Dendritic cell treated with granulocyte-macrophage colony-stimulating factor and Interleukin-4, amounts not matched to agents 40 ng/mL and 50 ng/mL, for 4 days (primary cell): ENCODE measurements around the gene UBTD2.
A peak's percentile ranks its signal among the peaks of the same experiment; 100 is the strongest.
"Not testable (repeated sequence)": the region's sequence is repeated elsewhere in the genome, so short reads cannot be mapped to it uniquely, and the experiment has no call there.

Experiments used
- H3K27ac Mint-ChIP-seq: one replicate; pipeline ENCODE4 v1.8.0; 2022; ENCODE audit warnings: mild to moderate bottlenecking, mixed read lengths
- H3K27me3 Mint-ChIP-seq: one replicate; pipeline ENCODE4 v1.8.0; 2022; ENCODE audit warnings: mild to moderate bottlenecking, mixed read lengths
- H3K36me3 Mint-ChIP-seq: one replicate; pipeline ENCODE4 v1.8.0; 2022; ENCODE audit warnings: low read depth, mixed read lengths
- H3K4me1 Mint-ChIP-seq: one replicate; pipeline ENCODE4 v1.8.0; 2022; ENCODE audit warnings: low read depth, mixed read lengths
- H3K4me3 Mint-ChIP-seq: one replicate; pipeline ENCODE4 v1.8.0; 2022; ENCODE audit warnings: mild to moderate bottlenecking, moderate library complexity, mixed read lengths
- H3K9me3 Mint-ChIP-seq: one replicate; pipeline ENCODE4 v1.8.0; 2022; ENCODE audit warnings: mixed read lengths
- intact Hi-C: fragments of 100-400 bp; cut with micrococcal nuclease; formaldehyde crosslinking; loops from one replicate; pipeline ENCODE4 v1.15.0; 2022

Gene UBTD2

DNA sequence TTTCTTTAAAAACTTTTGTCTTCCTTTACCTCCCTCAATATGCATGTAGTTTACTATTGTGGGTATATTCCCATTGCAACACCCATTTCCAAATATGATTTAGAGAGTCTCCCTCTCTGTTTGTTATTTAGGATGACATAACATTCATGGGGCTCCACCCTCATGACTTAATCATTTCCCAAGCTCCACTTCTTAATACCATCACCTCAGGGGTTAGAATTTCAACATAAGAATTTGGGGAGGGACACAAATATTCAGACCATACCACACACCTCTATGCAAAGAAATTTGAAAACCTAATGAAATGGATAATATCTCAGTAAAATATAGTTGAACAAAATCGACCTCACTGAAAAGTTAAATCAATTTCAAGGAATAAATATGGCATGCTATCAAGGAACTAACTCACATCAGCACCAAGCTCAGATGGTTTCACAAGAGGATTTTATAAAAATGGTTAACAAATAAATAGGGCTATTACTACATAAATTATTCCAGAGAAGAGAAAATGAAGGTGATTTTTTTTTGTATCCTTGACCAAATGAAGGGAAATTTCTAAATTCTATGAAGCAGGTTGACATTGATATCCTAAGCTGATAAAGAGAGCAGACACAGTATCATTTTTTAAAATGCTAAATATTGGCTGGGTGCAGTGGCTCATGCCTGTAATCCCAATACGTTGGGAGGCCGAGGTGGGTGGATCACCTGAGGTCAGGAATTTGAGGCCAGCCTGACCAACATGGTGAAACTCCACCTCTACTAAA, 20.2 kb upstream of the UBTD2 start:
- Mint-ChIP-seq H3K9me3 (no peaks in the 10 kb centered on the region), H3K27me3 (peaks cover 2% of the 10 kb centered on the region), H3K4me3 (no peak overlapping the region), H3K4me1 (no peaks in the 10 kb centered on the region), H3K36me3 (no peaks in the 10 kb centered on the region), H3K27ac (no peak overlapping the region)
- intact Hi-C loops, result no loop called here

DNA sequence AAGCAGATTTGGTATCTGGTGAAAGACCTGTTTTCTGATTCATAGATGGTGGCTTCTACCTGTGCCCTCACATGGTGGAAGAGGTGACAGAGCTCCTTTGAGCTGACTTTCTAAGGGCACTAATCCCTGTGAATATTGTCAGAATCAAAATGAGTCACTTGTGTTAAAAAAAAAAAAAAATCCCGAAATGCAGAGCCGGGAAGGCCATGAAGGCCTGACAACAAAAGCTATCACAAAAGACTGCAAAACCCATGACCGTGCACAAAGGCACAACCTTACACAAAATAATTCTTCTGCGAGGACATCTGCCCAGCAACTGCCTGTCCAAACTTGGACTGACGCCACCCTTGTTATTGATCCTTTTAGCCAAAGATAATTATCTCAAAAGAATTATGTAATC, 19.6 kb upstream of the UBTD2 start:
- H3K27me3 Mint-ChIP-seq, result peaks cover 2% of the 10 kb centered on the region
- H3K27ac Mint-ChIP-seq, result no peak overlapping the region
- intact Hi-C loops, result no loop called here
- H3K36me3 Mint-ChIP-seq, result no peaks in the 10 kb centered on the region
- H3K9me3 Mint-ChIP-seq, result no peaks in the 10 kb centered on the region
- H3K4me1 Mint-ChIP-seq, result no peaks in the 10 kb centered on the region
- H3K4me3 Mint-ChIP-seq, result no peak overlapping the region

DNA sequence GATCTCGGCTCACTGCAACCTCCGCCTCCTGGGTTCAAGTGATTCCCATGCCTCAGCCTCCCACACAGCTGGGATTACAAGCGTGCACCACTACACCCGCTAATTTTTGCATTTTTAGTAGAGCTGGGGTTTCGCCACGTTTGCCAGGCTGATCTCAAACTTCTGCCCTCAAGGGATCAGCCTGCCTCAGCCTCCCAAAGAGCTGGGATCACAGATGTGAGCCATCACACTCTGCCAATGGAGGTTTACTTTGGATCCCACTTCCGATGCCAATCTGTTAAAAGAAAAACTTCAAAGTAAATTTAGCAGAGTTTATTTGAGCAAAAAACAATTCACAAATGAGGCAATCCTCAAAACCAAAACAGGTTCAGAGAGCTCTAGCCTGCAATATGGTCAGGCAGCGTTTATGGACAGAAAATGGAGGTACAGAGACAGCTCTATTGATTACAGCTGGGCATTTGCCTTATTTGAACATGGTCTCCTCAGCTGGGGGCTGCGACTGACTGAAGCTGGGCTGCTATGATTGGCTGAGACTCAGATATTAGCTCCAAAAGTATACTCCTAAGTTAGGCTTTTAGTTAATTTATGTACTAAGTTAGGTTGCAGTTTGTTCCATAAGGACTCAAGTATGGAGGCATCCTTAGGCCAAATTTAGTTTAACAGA, 18.6 kb upstream of the UBTD2 start:
- intact Hi-C loops, result no loop called here
- no peak overlapping the region for H3K4me3 Mint-ChIP-seq
- no peaks in the 10 kb centered on the region for H3K36me3 Mint-ChIP-seq
- H3K27ac Mint-ChIP-seq, result no peak overlapping the region
- no peaks in the 10 kb centered on the region for H3K9me3 Mint-ChIP-seq
- H3K4me1 Mint-ChIP-seq, result no peaks in the 10 kb centered on the region
- peaks cover 2% of the 10 kb centered on the region for H3K27me3 Mint-ChIP-seq

DNA sequence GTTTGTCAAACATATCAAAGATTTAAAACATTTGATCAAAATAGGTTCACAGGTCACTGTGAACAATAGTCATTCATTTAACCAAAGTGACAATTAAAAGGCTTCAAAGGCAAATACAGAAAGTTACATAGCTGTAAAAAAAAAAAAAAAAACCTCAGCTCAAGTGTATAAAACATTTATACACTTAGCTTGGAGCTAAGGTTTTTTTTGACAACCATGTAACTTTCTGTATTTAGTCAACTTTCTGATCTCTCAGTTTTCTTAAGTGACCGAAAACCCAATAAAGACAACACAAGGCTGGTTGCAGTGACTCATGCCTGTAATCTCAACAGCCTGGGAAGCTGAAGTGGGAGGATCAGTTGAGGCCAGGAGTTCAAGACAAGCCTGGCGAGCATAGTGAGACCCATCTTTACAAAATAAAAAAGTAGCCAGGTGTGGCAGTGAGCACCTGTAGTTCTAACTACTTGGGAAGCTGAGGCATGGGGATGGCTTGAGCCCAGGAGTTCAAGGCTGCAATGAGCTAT, 16.4 kb upstream of the UBTD2 start:
- no peak overlapping the region for H3K4me3 Mint-ChIP-seq
- intact Hi-C loops, result no loop called here
- no peak overlapping the region for H3K27ac Mint-ChIP-seq
- no peaks in the 10 kb centered on the region for H3K9me3 Mint-ChIP-seq
- peaks cover 2% of the 10 kb centered on the region for H3K27me3 Mint-ChIP-seq
- no peaks in the 10 kb centered on the region for H3K36me3 Mint-ChIP-seq
- no peaks in the 10 kb centered on the region for H3K4me1 Mint-ChIP-seq

DNA sequence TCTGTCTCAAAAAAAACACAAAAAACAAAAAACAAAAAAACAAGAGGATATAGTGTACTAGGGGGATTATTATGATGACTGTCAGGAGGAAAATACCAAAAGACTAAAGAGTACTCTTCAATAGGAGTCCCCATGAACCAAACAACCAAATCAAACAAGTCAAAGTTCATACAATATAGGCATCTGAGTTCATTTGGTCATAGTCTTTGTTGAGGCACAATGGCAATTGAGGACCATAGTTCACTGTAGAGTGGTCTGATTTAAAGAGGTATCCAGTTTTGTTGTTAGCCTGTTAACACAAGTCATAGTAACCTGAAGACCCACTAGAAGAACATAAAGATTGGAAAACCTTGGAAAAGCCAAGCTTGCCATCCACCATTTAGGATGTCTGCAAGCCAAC, 11.3 kb upstream of the UBTD2 start:
- no peaks in the 10 kb centered on the region for H3K36me3 Mint-ChIP-seq
- intact Hi-C loops, result loop anchor here (5.0 kb wide), 1 partner anchor 388 kb away; no protein-coding TSS in a partner anchor
- no peaks in the 10 kb centered on the region for H3K9me3 Mint-ChIP-seq
- H3K27ac Mint-ChIP-seq, result no peak overlapping the region
- H3K27me3 Mint-ChIP-seq, result peaks cover 1% of the 10 kb centered on the region
- peaks cover 18% of the 10 kb centered on the region for H3K4me1 Mint-ChIP-seq
- H3K4me3 Mint-ChIP-seq, result no peak overlapping the region

DNA sequence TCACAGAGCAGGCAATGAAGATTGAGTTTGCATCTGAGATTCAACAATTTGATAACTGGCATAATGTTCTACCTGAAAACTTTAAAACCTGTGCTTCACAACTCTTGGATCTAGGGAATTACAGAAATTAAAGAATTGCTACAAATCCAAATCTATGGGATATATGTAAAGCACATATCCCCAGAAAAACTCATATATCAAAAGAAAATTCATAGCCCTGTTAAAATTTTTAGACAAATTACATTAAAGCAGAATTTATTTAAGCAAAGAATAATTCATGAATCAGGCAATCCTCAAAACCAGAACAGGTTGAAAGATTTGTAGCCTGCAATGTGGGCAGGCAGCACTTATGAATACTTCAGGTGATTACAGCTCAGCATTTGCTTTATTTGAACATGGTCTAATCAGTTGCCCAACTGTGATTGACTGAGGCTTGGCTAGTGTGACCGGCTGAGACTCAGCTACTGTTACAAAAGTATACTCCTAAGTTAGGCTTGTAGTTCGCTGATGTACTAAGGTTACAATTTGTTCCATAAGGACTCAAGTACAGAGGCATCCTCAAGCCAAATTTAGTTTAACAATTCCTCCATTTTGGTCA, 10.3 kb upstream of the UBTD2 start:
- intact Hi-C loops, result loop anchor here (1.0 to 5.0 kb wide), 3 partner anchors 10 to 387 kb away; no protein-coding TSS in a partner anchor
- peaks cover 1% of the 10 kb centered on the region for H3K27me3 Mint-ChIP-seq
- H3K4me3 Mint-ChIP-seq, result no peak overlapping the region
- H3K36me3 Mint-ChIP-seq, result no peaks in the 10 kb centered on the region
- peaks cover 18% of the 10 kb centered on the region for H3K4me1 Mint-ChIP-seq
- no peak overlapping the region for H3K27ac Mint-ChIP-seq
- no peaks in the 10 kb centered on the region for H3K9me3 Mint-ChIP-seq

DNA sequence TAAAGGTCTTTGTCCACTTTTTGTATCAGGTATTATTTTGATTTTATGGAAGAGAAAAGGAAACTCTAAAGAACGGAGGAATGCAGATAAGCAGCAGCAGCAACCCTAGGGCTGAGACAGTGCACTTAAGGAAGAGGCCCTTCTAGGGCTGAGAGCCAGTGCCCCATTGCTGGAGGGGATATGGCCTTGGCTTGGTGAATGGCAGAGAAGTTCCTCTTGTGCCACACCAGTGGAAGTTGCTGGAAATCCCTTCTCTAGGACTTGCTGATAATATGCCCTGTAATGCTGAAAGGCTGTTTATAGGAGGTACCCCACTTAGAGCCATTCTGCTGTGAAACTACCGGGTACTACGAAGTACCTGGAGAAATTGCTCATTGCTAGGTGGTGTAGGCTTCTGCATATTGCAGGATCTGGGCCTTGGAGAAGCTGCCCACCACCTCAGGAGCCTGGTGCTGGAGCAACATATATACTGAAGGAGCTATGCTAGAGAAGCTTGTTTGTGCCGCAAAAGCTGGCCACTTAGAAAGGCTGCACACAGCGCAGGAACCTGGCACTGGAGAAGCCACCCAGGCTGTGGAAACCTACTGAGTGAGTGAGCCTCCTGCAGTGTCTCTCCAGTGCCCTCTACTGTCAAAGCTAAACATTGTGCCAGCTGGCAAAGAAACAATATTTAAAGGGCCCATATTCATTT, 9.6 kb upstream of the UBTD2 start:
- intact Hi-C loops, result loop anchor here (1.0 to 5.0 kb wide), 3 partner anchors 9 to 386 kb away; no protein-coding TSS in a partner anchor
- H3K4me1 Mint-ChIP-seq, result peaks cover 18% of the 10 kb centered on the region
- no peaks in the 10 kb centered on the region for H3K36me3 Mint-ChIP-seq
- H3K4me3 Mint-ChIP-seq, result no peak overlapping the region
- no peaks in the 10 kb centered on the region for H3K9me3 Mint-ChIP-seq
- H3K27ac Mint-ChIP-seq, result no peak overlapping the region
- H3K27me3 Mint-ChIP-seq, result peaks cover 1% of the 10 kb centered on the region

DNA sequence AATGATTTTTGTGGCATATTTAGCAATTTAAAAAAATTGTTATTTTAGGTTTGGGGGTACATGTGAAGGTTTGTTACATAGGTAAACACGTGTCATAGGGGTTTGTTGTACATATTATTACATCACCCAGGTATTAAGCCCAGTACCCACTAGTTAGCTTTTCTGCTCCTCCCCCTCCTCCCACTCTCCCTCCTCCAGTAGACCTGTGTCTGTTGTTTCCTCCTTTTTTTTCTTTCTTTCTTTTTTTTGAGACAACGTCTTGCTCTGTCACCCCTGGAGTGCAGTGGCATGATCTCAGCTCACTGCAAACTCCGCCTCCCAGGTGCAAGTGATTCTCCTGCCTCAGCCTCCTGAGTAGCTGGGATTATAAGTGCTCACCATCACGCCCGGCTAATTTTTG, 8.3 kb upstream of the UBTD2 start:
- H3K27ac Mint-ChIP-seq, result peak overlapping the region; percentile 22
- not testable (repeated sequence) for H3K9me3 Mint-ChIP-seq, H3K36me3 Mint-ChIP-seq, H3K4me3 Mint-ChIP-seq, H3K27me3 Mint-ChIP-seq
- intact Hi-C loops, result loop anchor here (5.0 kb wide), 1 partner anchor 385 kb away; no protein-coding TSS in a partner anchor
- H3K4me1 Mint-ChIP-seq, result peaks cover 18% of the 10 kb centered on the region

DNA sequence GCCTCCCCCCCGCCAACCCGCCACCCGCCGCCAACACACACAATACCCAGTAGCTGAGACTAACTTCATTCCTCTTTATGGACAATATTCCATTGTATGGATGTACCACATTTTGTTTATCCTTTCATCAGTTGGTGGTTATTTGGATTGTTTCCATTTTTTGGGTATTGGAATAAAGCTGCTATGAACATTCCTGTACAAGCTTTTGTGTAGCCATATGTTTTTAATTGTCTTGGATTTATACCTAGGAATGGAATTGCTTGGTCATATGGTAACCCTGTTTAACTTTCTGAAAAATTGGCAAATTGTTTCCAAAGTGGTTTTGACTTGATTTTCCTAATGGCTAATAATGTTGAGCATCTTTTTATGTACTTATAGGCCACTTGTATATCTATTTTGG, 4.9 kb upstream of the UBTD2 start:
- peaks cover 8% of the 10 kb centered on the region for H3K27me3 Mint-ChIP-seq
- H3K4me3 Mint-ChIP-seq, result no peak overlapping the region
- intact Hi-C loops, result no loop called here
- no peaks in the 10 kb centered on the region for H3K9me3 Mint-ChIP-seq
- H3K36me3 Mint-ChIP-seq, result peaks cover 6% of the 10 kb centered on the region
- H3K27ac Mint-ChIP-seq, result no peak overlapping the region
- H3K4me1 Mint-ChIP-seq, result peaks cover 25% of the 10 kb centered on the region

DNA sequence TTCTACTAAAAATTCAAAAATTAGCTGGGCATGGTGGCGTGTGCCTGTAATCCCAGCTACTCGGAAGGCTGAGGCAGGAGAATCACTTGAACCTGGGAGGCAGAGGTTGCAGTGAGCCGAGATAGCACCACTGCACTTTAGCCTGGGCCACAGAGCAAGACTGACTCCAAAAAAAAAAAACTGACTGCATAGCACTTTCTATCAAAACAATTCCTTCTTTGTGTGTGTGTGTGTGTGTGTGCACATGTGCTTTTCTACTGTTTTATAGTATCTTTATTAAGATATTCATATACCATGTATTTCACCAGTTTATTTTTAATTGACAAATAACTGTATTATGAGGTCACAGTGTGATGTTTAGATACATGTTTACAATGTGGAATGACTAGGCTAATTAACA, 3.6 kb upstream of the UBTD2 start:
- H3K4me3 Mint-ChIP-seq, intact Hi-C loops, H3K9me3 Mint-ChIP-seq, H3K27me3 Mint-ChIP-seq, H3K27ac Mint-ChIP-seq: not testable (repeated sequence)
- Mint-ChIP-seq H3K4me1 (peaks cover 19% of the 10 kb centered on the region), H3K36me3 (peaks cover 14% of the 10 kb centered on the region)

DNA sequence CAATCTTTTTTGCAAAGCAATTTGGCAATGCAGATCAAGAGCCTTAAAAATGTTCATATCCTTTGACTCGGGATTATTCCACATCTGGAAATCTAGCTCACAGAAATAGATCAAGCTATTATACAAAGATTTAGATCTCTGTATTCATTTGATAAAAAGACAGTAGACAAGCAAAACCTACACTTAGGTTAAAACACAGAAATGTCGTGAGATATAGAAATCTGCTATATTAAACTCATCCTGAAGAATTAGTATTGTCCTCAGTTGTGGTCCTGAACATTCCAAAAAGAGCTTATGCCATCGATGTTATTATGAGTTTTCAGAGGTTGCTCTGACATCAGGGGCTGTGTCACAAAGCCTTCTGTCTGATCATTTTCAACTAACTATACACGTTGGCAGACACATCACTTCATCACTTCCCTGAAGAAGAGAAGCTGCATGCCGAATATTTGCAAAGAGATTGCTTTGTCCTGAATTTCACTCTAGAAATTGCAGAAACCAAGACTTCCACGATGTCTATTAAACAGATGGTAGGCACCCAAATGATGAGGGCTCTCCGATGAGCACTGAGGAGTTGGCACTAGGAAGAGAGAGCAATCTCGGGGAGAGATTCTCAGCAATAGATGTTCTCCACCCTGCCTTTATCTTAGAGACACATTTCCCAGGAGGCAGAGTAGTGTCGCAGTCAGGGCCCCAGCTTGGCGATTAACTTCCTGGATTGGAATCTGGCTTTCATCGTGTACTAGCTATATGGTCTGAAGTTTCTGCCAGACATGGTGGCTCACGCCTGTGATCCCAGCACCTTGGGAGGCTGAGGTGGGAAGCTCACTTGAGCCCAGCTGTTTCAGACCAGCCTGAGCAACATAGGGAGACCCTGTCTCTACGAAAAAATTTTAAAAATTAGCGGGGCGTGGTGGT, 1.9 kb upstream of the UBTD2 start:
- H3K9me3 Mint-ChIP-seq, result no peaks in the 10 kb centered on the region
- H3K27me3 Mint-ChIP-seq, result peaks cover 7% of the 10 kb centered on the region
- peaks cover 27% of the 10 kb centered on the region for H3K4me1 Mint-ChIP-seq
- H3K27ac Mint-ChIP-seq, result no peak overlapping the region
- intact Hi-C loops, result no loop called here
- no peak overlapping the region for H3K4me3 Mint-ChIP-seq
- peaks cover 14% of the 10 kb centered on the region for H3K36me3 Mint-ChIP-seq

DNA sequence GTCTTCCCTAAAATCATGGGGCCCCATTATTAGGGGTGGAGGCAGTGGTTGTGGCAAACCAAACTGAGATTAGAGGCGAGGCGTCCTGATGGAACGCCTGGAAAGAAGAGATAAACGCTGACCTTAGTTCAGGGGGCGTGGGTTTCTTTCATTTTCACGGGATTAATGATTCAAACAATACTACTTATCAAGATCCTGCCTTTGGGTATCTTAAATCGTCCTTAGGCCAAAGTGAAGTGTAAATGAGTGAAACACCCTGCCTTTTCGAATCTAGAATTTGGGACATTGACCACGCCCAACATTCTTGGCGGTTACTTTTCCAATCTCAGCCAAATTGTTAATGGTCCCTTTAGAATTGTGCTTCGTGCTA, 1.0 kb upstream of the UBTD2 start:
- Mint-ChIP-seq H3K27me3 (peaks cover 7% of the 10 kb centered on the region), H3K4me3 (peak overlapping the region; percentile 93), H3K36me3 (peaks cover 20% of the 10 kb centered on the region), H3K4me1 (peaks cover 33% of the 10 kb centered on the region), H3K27ac (peak overlapping the region; percentile 94), H3K9me3 (no peaks in the 10 kb centered on the region)
- intact Hi-C loops, result loop anchor here (1.0 to 5.0 kb wide), 3 partner anchors 9 to 97 kb away; partner anchors contain the start of gene STK10
